Body of pancreas (tissue), 4 donors: ENCODE measurements around the gene ELP6.

Experiments
- POLR2A ChIP-seq, 3 donors: fragments of 450-650 bp; IDR thresholded peaks; one replicate each; pipeline ENCODE4 v1.6.1; 2016; ENCODE audit warnings: antibody characterized with exemption in 3 of 3, mild to moderate bottlenecking in 2 of 3
- TF ChIP-seq, protein P1 (sequence below), 7 experiments: fragments of 450-650 bp in 4 of 7; fragments of 200-600 bp in 3 of 7; sonication (generic) in 3 of 7; IDR thresholded peaks; one replicate each; pipeline ENCODE4 v1.5.1; 2016 to 2019; ENCODE audit warnings: antibody characterized with exemption in 7 of 7

- no peak for TF ChIP-seq POLR2A (IDR thresholded peaks at IDR 0.05)
- TF ChIP-seq, protein P1, sequence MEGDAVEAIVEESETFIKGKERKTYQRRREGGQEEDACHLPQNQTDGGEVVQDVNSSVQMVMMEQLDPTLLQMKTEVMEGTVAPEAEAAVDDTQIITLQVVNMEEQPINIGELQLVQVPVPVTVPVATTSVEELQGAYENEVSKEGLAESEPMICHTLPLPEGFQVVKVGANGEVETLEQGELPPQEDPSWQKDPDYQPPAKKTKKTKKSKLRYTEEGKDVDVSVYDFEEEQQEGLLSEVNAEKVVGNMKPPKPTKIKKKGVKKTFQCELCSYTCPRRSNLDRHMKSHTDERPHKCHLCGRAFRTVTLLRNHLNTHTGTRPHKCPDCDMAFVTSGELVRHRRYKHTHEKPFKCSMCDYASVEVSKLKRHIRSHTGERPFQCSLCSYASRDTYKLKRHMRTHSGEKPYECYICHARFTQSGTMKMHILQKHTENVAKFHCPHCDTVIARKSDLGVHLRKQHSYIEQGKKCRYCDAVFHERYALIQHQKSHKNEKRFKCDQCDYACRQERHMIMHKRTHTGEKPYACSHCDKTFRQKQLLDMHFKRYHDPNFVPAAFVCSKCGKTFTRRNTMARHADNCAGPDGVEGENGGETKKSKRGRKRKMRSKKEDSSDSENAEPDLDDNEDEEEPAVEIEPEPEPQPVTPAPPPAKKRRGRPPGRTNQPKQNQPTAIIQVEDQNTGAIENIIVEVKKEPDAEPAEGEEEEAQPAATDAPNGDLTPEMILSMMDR (IDR thresholded peaks at IDR 0.05), result no peak
Observed at GRCh38 chr3:47469616-47470015, 43.9 kb downstream of the ELP6 start.
